ENCODE measurements around the gene TMEM191C.
"Not testable (repeated sequence)": the region's sequence is repeated elsewhere in the genome, so short reads cannot be mapped to it uniquely, and the experiment has no call there.

The TMEM191C gene

DNA sequence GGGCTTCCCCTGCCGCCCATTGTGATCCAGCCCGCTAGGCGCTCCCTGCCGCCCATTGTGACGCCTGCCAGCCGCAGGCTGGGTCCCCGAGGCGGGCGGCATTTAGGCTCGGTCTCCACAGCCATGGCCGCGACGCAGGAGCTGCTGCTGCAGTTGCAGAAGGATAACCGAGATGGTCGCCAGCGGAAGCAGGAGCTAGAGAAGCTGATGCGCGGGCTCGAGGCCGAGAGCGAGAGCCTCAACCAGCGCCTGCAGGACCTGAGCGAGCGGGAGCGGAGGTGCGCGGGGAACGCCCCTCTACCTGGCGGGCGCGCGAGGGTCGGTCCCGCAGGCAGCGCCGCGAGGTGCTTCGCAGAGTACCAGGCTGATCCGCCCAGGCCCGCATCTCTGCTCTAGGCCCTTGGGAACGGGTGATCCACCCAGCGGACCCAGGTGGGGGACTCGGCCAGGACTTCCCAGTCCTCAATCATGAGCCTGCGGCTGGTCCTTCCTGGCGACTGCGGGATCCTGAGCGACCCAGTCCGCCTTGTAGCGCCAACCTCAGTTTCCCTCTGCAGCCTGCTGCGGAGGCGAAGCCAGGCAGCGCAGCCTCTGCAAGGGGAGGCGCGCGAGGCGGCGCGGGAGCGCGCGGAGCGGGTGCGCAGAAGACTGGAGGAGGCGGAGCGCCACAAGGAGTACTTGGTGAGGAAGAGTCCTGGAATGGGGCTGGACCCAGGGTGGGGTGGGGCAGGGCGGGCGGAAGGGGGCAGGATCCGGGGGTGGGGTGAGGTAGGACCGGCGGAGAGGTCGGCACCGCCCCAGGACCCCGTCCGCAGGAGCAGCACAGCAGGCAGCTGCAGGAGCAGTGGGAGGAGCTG is at the start of gene TMEM191C:
Gene TMEM191C (plus strand): TSS at position 51 of the 857 bp plus-strand sequence. CDS start 73 bp downstream, at position 124.
- DNase-seq (ENCODE audit: low spot score) = not testable (repeated sequence)

DNA sequence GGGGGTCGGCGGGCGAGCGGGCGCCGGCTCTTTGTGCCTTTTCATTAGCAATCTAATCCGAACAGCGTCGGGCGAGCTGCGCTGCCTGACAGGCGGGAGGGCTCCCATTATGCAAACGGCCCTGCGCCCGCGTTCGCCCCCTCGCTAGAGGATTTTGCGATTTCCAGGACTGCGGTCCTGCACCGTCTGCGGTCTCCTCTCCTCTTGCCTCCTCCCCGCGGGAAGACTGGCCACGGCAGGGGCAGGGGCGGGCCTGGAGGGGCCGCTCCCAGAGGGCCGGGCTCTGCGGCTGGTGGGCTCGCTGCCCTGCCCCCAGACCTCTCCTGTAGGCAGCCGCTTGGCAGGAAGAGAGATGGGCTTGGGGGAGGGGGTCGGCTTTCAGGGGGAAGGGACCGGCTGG is 49.3 kb upstream of the TMEM191C start:
- not testable (repeated sequence) for DNase-seq (ENCODE audit: low spot score)

DNA sequence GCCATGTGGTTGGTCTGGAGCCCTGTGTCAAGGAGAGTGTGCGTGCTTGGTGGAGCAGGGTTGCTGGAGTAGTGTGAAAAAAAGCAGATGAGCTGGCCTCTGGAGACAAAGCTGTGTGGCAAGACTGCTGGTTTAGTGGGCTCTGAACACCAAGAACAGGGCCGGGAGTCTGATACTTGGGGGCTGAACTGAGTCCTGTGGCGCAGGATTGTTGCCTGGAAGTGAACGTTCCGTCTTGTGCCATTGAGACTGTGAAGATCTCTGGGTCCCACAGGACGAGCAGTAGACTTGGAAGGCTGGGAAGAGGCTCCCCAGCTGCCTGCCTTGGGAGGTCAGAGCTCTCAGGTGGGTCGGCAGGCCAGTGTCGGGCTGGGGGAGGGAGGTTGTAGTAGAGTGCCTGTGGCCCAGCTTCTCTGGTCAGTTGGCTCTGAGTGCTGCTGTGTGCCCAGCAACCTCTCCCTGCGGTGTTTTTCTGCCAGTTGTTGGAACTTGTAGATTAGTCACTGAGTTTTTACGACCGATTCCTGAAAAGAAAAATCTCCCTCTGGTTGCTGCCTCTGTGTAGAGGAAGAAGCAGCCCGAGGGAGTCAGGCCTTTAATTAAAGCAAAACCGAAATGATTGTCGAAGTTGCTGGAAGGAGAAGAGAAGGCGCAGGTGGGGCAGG is 48.1 kb upstream of the TMEM191C start:
- DNase-seq (ENCODE audit: low spot score) = not testable (repeated sequence)

DNA sequence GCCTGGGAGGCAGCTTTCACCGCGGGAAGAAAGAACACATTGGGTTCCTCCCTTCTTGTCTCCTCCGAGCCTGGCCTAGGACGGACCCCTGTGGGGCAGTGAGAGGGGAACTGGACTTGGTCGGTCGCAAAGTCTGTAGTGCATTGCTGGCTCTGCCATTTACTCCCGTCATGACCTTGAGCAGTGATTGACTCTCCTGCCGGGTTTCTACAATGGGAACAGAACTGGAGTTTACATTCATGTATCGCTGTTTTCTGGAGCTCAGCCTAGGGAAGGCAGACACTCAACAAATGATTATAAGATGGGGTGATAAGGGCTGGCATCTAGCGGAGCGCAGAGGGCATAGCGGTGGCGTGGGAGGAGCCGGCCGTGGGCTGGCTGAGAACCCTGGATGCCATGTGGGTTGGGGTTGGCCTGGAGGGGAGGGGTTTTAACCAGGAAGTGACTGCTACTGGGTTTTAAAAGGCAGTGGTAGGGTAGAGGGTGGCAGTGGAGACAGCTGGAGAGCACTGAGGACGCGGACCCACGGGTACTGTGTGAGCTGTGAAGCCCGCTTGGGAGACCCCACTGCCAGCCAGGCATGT is 46.9 kb upstream of the TMEM191C start:
- not testable (repeated sequence) for DNase-seq (ENCODE audit: low spot score)

DNA sequence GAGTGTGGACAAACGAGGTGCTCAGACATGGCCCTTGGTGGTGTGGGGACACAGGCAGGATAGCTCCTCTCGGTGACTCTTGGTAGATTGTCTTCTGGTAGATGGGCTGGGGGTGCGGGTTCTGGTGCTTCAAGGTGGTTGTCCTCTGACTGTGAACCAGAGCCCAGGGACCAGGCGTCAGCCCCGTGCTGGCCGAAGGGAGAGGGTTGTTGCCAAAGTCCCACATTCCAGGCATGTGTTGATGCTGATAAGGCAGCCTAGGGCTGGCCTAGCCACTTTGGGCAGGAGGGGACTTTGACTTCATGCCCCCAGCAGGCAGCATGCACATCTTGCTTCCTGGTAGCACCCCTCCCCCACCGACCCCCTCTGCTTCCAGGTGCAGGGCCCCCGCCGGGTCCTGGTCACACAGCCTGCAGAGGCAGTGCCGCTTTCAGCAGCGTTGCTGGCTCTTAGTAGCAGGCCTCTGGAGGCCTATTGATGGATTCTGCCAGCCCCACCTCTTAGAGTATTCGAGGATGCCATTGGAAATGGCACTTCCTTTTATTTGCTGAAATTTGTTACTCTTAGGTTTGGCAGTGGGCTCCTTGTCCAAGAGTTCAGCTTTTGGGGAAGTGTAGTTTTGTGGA is 43.0 kb upstream of the TMEM191C start:
- DNase-seq (ENCODE audit: low spot score) = not testable (repeated sequence)

DNA sequence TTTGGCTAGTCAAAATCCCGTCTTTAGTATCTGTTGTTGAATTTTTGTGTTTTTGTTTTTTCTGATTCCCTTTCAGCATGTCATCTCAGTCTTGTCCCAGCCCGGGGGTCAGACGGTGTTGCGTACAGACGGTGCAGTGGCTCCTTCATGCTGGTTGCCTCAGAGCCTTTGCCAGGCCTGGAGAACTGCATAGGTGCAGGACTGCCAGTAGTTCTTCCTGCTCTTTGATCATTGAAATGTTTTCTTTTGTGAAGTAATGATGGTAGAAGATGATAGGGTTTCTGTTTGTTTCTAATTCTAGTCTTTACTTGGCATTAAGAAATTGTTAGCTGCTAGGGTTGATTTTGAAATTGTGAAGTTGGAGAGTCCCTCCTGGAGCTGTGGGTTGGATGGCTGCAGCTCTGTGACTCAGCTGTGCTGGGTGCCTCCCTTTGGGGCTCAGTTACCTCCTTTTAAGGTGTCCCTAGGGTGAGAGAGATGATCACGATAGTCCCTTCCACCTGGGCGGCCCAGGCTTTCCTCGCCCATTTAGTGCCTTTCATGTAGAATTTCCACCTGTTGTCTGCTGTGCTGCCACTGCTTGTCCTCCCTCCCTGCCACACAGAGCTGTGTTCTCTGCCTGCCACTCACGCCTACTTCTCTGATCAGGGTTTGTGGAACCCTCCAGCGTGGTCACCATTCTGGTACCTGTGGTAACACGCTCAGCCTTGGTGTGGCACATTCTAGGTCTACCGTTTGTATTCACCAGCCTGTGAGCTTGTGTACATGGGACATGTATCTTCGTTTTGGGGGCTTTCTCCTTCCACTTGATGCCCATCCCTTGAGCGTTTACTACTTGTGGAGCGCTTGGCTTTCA is 32.6 kb upstream of the TMEM191C start:
- not testable (repeated sequence) for DNase-seq (ENCODE audit: low spot score)

- not testable (repeated sequence) for DNase-seq (ENCODE audit: low spot score)
Measured at GRCh38 chr22:21435998-21436810, 31.0 kb upstream of the TMEM191C start.

DNA sequence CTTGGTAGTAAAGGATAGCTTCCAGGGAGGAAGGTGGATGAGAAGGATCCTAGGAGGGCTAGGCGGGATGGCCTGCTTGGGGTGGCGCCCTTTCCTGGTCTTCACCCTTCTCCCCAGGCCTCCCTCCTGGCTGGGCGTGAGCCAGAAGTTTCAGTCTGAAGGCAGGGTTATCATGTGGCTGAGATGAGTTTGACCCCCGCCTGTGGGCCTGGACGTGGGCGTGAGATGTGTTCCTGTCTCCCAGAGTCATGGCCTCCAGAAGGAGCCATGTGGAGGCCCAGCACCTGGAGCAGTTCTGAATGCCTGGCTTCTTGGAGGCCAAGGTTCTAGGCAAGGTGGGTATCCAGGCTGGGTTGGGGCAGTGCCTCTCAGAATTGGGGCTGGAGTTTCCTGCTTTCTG is 29.2 kb upstream of the TMEM191C start:
- not testable (repeated sequence) for DNase-seq (ENCODE audit: low spot score)

GRCh38 chr22:21440018-21440636 is 27.1 kb upstream of the TMEM191C start:
- DNase-seq (ENCODE audit: low spot score) = not testable (repeated sequence)

DNA sequence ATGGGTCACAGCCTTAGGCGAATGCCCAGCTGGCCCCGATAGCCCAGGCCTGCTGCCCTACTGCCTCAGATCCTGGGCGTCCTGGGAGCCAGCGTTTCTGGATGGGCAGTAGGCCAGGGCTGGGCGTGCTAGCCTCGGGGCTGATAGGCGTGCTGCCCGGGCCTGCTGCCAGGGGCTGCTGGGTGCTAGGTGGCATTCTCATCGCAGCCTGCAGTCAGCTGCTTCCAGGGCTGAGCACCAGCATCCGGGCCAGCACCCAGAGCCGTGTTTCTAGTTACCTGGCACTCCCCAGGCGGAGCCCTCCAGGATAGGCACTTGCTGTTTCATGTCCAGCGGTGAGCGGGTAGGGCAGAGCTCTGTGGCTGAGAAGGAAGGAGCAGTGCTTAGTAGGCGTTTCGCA is 26.5 kb upstream of the TMEM191C start:
- not testable (repeated sequence) for DNase-seq (ENCODE audit: low spot score)

DNA sequence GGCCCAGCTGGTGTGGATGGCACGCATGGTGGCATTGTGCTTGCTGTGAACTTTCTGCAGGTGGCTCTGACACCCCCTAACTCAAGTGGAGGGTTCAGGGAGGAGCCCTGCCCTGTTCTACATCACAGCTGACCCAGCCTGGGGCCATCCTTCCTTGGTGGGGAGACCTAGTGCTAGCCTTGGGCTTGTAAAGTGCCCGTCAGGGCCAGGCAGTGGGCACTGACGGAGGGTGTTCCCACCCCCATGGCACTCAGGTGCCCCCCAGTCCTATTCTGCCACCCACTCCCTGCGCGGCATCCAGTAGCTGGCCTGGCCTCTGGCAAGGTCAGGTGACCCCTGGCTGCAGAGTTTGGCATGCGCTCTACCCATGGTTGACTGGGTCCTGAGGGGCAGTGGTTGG is 26.0 kb upstream of the TMEM191C start:
- DNase-seq (ENCODE audit: low spot score) = not testable (repeated sequence)

- DNase-seq (ENCODE audit: low spot score) = not testable (repeated sequence)
Measured at GRCh38 chr22:21442123-21442522, 25.1 kb upstream of the TMEM191C start.

DNA sequence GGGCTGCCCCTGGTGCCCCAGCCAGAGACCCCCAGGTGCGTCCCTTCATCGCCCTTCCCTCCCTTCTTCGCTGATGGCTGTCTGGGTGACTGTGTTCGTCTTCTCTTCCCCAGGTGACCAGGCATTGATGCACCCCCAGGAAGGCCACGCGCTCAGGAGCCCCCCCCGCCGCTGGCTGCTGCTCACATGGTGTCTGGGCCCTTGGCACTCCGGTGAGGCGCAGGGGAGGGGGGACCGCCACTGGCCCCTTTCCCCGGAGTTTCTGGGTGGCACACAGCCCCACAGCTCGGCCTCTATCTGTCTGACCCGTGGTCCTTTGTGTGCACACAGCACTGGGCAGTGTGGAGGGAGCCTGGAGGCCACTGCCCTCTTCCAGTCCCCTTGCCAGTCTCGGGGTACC is 24.5 kb upstream of the TMEM191C start:
- not testable (repeated sequence) for DNase-seq (ENCODE audit: low spot score)

GRCh38 chr22:21443057-21443734 is 24.0 kb upstream of the TMEM191C start:
- DNase-seq (ENCODE audit: low spot score) = no peak

DNA sequence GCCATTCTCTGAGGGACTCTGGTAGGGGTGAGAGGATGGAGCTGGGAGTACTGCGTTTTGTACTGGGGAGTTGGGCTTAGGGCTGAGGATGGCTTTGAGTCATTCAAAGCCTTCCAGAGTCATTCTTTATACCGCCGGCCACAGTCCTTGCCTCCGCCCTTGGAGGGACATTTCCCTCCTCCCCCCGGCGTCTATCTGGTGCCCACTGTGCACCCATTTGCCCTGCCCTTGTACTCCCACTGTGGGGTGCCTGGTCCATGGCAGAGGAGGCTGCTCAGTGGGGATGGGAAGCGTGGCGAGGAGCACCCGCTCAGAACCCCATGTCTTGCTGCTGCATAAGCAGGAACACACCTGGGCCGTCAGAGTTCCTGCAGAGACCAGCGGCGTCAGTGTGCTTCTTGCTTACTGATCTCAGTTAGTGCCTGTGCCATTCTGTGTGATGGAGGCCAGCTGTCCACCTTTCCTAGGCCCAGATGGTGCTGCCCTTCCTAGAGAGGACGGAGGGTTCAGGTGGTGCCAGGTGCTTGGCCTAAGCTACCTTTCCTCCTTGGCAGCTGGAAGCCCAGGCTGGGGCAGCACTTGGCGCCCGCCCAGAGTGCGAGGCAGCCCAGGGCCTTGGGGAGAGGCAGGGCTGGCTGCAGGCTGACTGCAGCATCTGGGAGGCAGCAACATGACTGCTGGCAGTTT is 23.3 kb upstream of the TMEM191C start:
- DNase-seq (ENCODE audit: low spot score) = no peak

GRCh38 chr22:21444701-21445436 is 22.3 kb upstream of the TMEM191C start:
- DNase-seq (ENCODE audit: low spot score) = no peak

GRCh38 chr22:21445437-21446127 is 21.6 kb upstream of the TMEM191C start:
- DNase-seq (ENCODE audit: low spot score) = no peak

Data from SW480 (cell line).